A549 treated with ZK216348 at 1 μM for 4 hours (cell line): ENCODE results near the gene SNX27. TPM values are rescaled to one million over a fixed set of nuclear protein-coding genes. Genes with fewer than 3 reads are reported as not detected.

Experiments
- total RNA-seq: library from RNA; stranded (reverse); fragments of 200-300 nt; extraction: Qiagen RNA extraction; gene quantifications from 5 replicates; pipeline ENCODE4 v1.2.3, GENCODE V29; 2022; ENCODE audit warnings: low read depth

SNX27 gene
- total RNA-seq, result 7.4 to 9.1 TPM (median 7.7 TPM) in 5 replicates

DNA sequence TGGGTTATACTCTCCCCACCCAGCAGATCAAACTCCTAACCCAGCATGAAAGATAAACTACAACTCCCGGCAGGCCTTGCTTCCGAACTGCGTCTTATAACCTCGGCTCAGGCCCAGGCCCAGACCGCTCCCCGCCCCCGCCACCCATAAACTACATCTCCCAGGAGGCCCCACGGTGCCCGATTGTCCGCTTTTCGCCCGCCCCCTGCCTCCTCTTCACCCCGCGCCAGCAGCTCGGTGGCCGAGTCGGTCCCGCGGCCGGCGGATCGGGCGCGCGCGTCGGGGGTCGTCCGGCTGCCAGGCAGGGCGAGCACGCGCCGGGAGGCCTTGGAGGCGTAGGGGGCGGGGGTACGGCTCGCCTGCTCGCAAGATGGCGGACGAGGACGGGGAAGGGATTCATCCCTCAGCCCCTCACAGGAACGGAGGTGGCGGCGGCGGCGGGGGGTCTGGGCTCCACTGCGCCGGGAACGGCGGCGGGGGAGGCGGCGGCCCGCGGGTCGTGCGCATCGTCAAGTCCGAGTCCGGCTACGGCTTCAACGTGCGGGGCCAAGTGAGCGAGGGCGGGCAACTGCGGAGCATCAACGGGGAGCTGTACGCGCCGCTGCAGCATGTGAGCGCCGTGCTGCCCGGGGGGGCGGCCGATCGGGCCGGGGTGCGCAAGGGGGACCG, at the start of gene SNX27:
Gene SNX27, plus strand, starts transcription at position 219 of the 669 bp plus-strand sequence. Its CDS starts 152 bp downstream, at position 371.

GRCh38 chr1:151716771-151717631, 105.2 kb downstream of the SNX27 start, which contains the start of gene CELF3:
TSS of gene CELF3 (minus strand) at chr1:151716803. CDS start at chr1:151716020, 783 bp downstream.

GRCh38 chr1:151720974-151721787, 109.3 kb downstream of the SNX27 start, which contains the start of gene RIIAD1:
TSS of gene RIIAD1 (plus strand) at chr1:151721522. CDS start at chr1:151721537, 15 bp downstream.

Other genes with a start within 250 kb of the SNX27 start
- 5.1 to 7.6 TPM (median 6.9 TPM) in 5 replicates for gene SELENBP1, start 239.3 kb upstream of the SNX27 start, total RNA-seq
- 308 to 428 TPM (median 392 TPM) in 5 replicates for gene PSMB4, start 212.5 kb upstream of the SNX27 start, total RNA-seq
- 17.8 to 21.0 TPM (median 19.0 TPM) in 5 replicates for gene POGZ, start 152.6 kb upstream of the SNX27 start, total RNA-seq
- 1.6 to 2.9 TPM (median 2.0 TPM) in 5 replicates for gene CGN, start 100.7 kb upstream of the SNX27 start, total RNA-seq
- 10.1 to 12.4 TPM (median 10.6 TPM) in 5 replicates for gene TUFT1, start 71.7 kb upstream of the SNX27 start, total RNA-seq
- gene CELF3, start 104.8 kb downstream of the SNX27 start, total RNA-seq, result not detected in 5 replicates
- not detected in 5 replicates for gene RIIAD1, start 109.5 kb downstream of the SNX27 start, total RNA-seq
- gene MRPL9, start 151.4 kb downstream of the SNX27 start, total RNA-seq, result 76.3 to 88.8 TPM (median 81.2 TPM) in 5 replicates
- 5.9 to 7.2 TPM (median 6.2 TPM) in 5 replicates for gene TDRKH, start 178.4 kb downstream of the SNX27 start, total RNA-seq
- not detected in 5 replicates for gene LINGO4, start 193.4 kb downstream of the SNX27 start, total RNA-seq
- gene RORC, start 219.8 kb downstream of the SNX27 start, total RNA-seq, result 0.06 to 0.13 TPM (median 0.08 TPM) in 3 of 5 replicates, not detected in the others
- not detected in 5 replicates for gene C2CD4D, start 227.8 kb downstream of the SNX27 start, total RNA-seq
- not detected in 5 replicates for gene THEM5, start 241.7 kb downstream of the SNX27 start, total RNA-seq